Measurements from ENCODE around the gene PRKAB2. TPM values are rescaled to one million over a fixed set of nuclear protein-coding genes. Genes with fewer than 3 reads are reported as not detected.

Gene PRKAB2
- total and polyA plus RNA-seq, 2 of the 4 experiments (the other 2 are of a cell fraction) = 8.4 to 11.0 TPM

GRCh38 chr1:147105909-147106308 is 66.4 kb downstream of the PRKAB2 start:
- dilution Hi-C loops (cut with HindIII; ENCODE audit: low sequenced_read_pairs, unreplicated experiment) = no loop called here
- CTCF ChIA-PET = no interaction called here

More at GRCh38 chr1:147105909-147106308, 66.4 kb downstream of the PRKAB2 start:
- DNase-seq (no peak), ATAC-seq (ENCODE audit: low read depth) (no peak)
- H3K4me1 ChIP-seq (ENCODE audit: control insufficient read depth, insufficient read depth, low read length) = no peaks in the 10 kb centered on the region
- no peak overlapping the region for H2BK15ac ChIP-seq (ENCODE audit: low read depth, low read length)
- H3K79me1 ChIP-seq (ENCODE audit: low read depth in 1 of 2, low read length in 2 of 2) = no peaks in the 10 kb centered on the region
- peaks cover 7% of the 10 kb centered on the region for H3K27me3 ChIP-seq (ENCODE audit: control insufficient read depth, insufficient read depth, low read length)
- no peak overlapping the region for H3K56ac ChIP-seq (ENCODE audit: extremely low read depth, insufficient read depth, low read length)
- no CpG with 5 or more reads among the region's 8 CpGs for WGBS, 2 experiments (ENCODE audit: extremely low coverage in 2 of 2, insufficient read length in 1 of 2)
- no peaks in the 10 kb centered on the region for H3K9me1 ChIP-seq (ENCODE audit: insufficient read depth, low read length)
- H3K4me3 ChIP-seq (ENCODE audit: insufficient read depth, low read depth, low read length) = no peak overlapping the region
- H2BK20ac ChIP-seq (ENCODE audit: low read depth, low read length) = no peak overlapping the region
- H3K23ac ChIP-seq (ENCODE audit: low read depth, low read length) = no peak overlapping the region
- H3K4ac ChIP-seq (ENCODE audit: low read depth, low read length) = no peak overlapping the region
- intact Hi-C loops (cut with micrococcal nuclease) (loop anchor here (2.0 kb wide), 1 partner anchor 17 kb away; no protein-coding TSS in a partner anchor), in situ Hi-C loops (cut with MboI; ENCODE audit: low sequenced_read_pairs) (no loop called here)
- no peak overlapping the region for H2BK5ac ChIP-seq (ENCODE audit: low read depth, low read length, poor library complexity, severe bottlenecking)
- H4K8ac ChIP-seq (ENCODE audit: low read depth in 2 of 2, low read length in 2 of 2) = no peak overlapping the region
- POLR2A ChIA-PET (ENCODE audit: unreplicated experiment) = no interaction called here
- no peak overlapping the region for H2AK9ac ChIP-seq (replicated peaks; ENCODE audit: low read depth, low read length, poor library complexity)
- no peak overlapping the region for H3K9ac ChIP-seq (ENCODE audit: low read depth, low read length)
- no peak overlapping the region for H3K14ac ChIP-seq (replicated peaks; ENCODE audit: low read depth, low read length)
- no peak overlapping the region for H2BK120ac ChIP-seq (ENCODE audit: low read depth, low read length)
- H4K91ac ChIP-seq (ENCODE audit: insufficient read depth, low read depth, low read length) = no peak overlapping the region
- H2AK5ac ChIP-seq (ENCODE audit: low read depth, low read length) = no peak overlapping the region
- H3K36me3 ChIP-seq (ENCODE audit: control insufficient read depth, insufficient read depth, low read length) = no peaks in the 10 kb centered on the region
- no peaks in the 10 kb centered on the region for H4K20me1 ChIP-seq (ENCODE audit: insufficient read depth, low read length)
- H3K27ac ChIP-seq (ENCODE audit: insufficient read depth, low read length) = no peak overlapping the region
- H4K5ac ChIP-seq (ENCODE audit: low read depth, low read length) = no peak overlapping the region
- H3K9me3 ChIP-seq (ENCODE audit: control insufficient read depth, insufficient read depth, low read length) = no peaks in the 10 kb centered on the region
- H2AFZ ChIP-seq (replicated peaks; ENCODE audit: low read length, poor library complexity) = no peak overlapping the region
- no TSS peak for BruUV-seq (replicated peaks)
- no peak overlapping the region for H3K4me2 ChIP-seq (ENCODE audit: low read depth, low read length)
- H3K18ac ChIP-seq (ENCODE audit: low read depth, low read length) = no peak overlapping the region
- TF ChIP-seq RFX5 (IDR thresholded peaks at IDR 0.05; ENCODE audit: low read depth, low read length) = no peak
- TF ChIP-seq FOS (IDR thresholded peaks at IDR 0.05; ENCODE audit: low read depth, low read length) = no peak

Other genes starting within 250 kb of the PRKAB2 start
- 4.2 and 4.8 TPM in 2 replicates for gene NBPF12, start 234.1 kb downstream of the PRKAB2 start, total RNA-seq (2012; rRNA removed)
- gene NBPF12, start 234.1 kb downstream of the PRKAB2 start, polyA plus RNA-seq (2012; rRNA removed) = 3.5 and 4.5 TPM in 2 replicates
- 0.36 and 0.83 TPM in 2 replicates for gene FMO5, start 52.9 kb upstream of the PRKAB2 start, total RNA-seq (2012; rRNA removed)
- gene FMO5, start 52.9 kb upstream of the PRKAB2 start, polyA plus RNA-seq (2012; rRNA removed) = 0.50 and 0.51 TPM in 2 replicates
- 47.5 and 51.7 TPM in 2 replicates for gene CHD1L, start 70.2 kb upstream of the PRKAB2 start, total RNA-seq (2012; rRNA removed)
- 28.2 and 31.2 TPM in 2 replicates for gene CHD1L, start 70.2 kb upstream of the PRKAB2 start, polyA plus RNA-seq (2012; rRNA removed)

Data from IMR-90 (cell line).